ENCODE measurements around the gene ZNF618.

The ZNF618 gene

GRCh38 chr9:113898596-113898995, 22.5 kb downstream of the ZNF618 start:
- DNase-seq (no peak), ATAC-seq (ENCODE audit: insufficient read depth, low read depth) (no peak)
- TF ChIP-seq, protein P1, sequence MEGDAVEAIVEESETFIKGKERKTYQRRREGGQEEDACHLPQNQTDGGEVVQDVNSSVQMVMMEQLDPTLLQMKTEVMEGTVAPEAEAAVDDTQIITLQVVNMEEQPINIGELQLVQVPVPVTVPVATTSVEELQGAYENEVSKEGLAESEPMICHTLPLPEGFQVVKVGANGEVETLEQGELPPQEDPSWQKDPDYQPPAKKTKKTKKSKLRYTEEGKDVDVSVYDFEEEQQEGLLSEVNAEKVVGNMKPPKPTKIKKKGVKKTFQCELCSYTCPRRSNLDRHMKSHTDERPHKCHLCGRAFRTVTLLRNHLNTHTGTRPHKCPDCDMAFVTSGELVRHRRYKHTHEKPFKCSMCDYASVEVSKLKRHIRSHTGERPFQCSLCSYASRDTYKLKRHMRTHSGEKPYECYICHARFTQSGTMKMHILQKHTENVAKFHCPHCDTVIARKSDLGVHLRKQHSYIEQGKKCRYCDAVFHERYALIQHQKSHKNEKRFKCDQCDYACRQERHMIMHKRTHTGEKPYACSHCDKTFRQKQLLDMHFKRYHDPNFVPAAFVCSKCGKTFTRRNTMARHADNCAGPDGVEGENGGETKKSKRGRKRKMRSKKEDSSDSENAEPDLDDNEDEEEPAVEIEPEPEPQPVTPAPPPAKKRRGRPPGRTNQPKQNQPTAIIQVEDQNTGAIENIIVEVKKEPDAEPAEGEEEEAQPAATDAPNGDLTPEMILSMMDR (IDR thresholded peaks at IDR 0.05; ENCODE audit: borderline replicate concordance, extremely low read depth, low read length, poor library complexity, severe bottlenecking): no peak
- TF ChIP-seq EZH2 (IDR thresholded peaks at IDR 0.05; ENCODE audit: borderline replicate concordance, low read depth, low read length, severe bottlenecking): no peak
- Histone ChIP-seq H3K27me3 (ENCODE audit: insufficient read depth, low read length, poor library complexity) (no peaks in the 10 kb centered on the region), H3K27ac (ENCODE audit: low read length) (no peak overlapping the region), H3K9ac (ENCODE audit: low read depth, low read length) (no peak overlapping the region), H3K9me3 (ENCODE audit: insufficient read depth, low read length, severe bottlenecking) (no peaks in the 10 kb centered on the region), H3K4me3 (ENCODE audit: low read depth in 1 of 2, low read length in 2 of 2) (no peak overlapping the region), H2AFZ (ENCODE audit: low read depth, low read length) (no peak overlapping the region), H3K79me2 (ENCODE audit: insufficient read depth, low read length) (no peaks in the 10 kb centered on the region), H3K4me2 (ENCODE audit: insufficient read depth, low read length) (no peak overlapping the region), H3K36me3 (ENCODE audit: insufficient read depth, low read length) (no peaks in the 10 kb centered on the region), H4K20me1 (ENCODE audit: insufficient read depth, low read length) (no peaks in the 10 kb centered on the region), H3K4me1 (ENCODE audit: insufficient read depth, low read length) (no peaks in the 10 kb centered on the region)

DNA sequence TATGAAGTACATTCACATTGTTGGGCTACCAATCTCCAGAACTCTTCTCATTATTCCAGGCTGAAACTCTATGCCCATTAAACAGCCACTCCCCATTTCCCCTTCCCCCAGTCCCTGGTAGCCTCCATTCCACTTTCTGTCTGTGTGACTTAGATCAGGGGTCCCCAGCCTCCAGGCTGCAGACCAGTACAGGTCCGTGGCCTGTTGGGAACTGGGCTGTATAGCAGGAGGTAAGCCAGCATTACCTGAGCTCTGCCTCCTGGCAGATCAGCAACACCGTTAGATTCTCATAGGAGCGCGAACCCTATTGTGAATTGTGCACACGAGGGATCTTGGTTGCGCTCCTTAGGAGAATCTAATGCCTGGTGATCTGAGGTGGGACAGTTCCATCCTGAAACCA, 23.1 kb downstream of the ZNF618 start:
- TF ChIP-seq, protein P1 (IDR thresholded peaks at IDR 0.05; ENCODE audit: borderline replicate concordance, extremely low read depth, low read length, poor library complexity, severe bottlenecking): no peak
- no peak for TF ChIP-seq EZH2 (IDR thresholded peaks at IDR 0.05; ENCODE audit: borderline replicate concordance, low read depth, low read length, severe bottlenecking)
- ATAC-seq (ENCODE audit: insufficient read depth, low read depth) (no peak), DNase-seq (no peak)
- no peaks in the 10 kb centered on the region for H3K36me3 ChIP-seq (ENCODE audit: insufficient read depth, low read length)
- H3K4me3 ChIP-seq (ENCODE audit: low read depth in 1 of 2, low read length in 2 of 2): no peak overlapping the region
- no peaks in the 10 kb centered on the region for H3K79me2 ChIP-seq (ENCODE audit: insufficient read depth, low read length)
- no peaks in the 10 kb centered on the region for H4K20me1 ChIP-seq (ENCODE audit: insufficient read depth, low read length)
- no peak overlapping the region for H3K4me2 ChIP-seq (ENCODE audit: insufficient read depth, low read length)
- no peaks in the 10 kb centered on the region for H3K27me3 ChIP-seq (ENCODE audit: insufficient read depth, low read length, poor library complexity)
- H3K9me3 ChIP-seq (ENCODE audit: insufficient read depth, low read length, severe bottlenecking): no peaks in the 10 kb centered on the region
- no peak overlapping the region for H2AFZ ChIP-seq (ENCODE audit: low read depth, low read length)
- no peaks in the 10 kb centered on the region for H3K4me1 ChIP-seq (ENCODE audit: insufficient read depth, low read length)
- no peak overlapping the region for H3K27ac ChIP-seq (ENCODE audit: low read length)
- H3K9ac ChIP-seq (ENCODE audit: low read depth, low read length): no peak overlapping the region

DNA sequence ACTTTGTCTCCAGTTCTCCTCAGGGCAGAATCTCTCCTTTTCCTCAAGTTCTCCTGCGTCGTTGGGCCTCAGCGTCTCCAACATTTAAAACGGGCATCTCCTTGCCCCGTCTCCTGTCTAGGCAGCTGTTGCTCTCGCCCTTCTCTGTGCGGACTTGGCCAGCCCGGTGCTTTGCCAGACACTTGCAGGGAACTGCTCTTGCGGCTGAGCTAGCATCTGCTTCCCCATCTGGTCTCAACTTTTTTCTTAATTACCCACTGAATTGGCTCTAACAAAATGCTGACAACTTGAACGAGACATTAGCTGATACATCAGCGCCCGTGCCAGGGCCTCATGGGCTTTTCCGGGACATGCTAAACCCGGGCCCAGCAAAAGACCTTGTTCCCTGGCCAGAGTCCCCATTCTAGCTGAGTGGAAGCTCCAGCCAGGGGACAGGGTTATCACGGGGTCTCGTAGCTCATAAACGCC, 25.1 kb downstream of the ZNF618 start:
- H3K27ac ChIP-seq (ENCODE audit: low read length): no peak overlapping the region
- DNase-seq: no peak
- no peak overlapping the region for H3K4me2 ChIP-seq (ENCODE audit: insufficient read depth, low read length)
- no peaks in the 10 kb centered on the region for H3K9me3 ChIP-seq (ENCODE audit: insufficient read depth, low read length, severe bottlenecking)
- H3K4me1 ChIP-seq (ENCODE audit: insufficient read depth, low read length): no peaks in the 10 kb centered on the region
- H3K4me3 ChIP-seq (ENCODE audit: low read depth in 1 of 2, low read length in 2 of 2): no peak overlapping the region
- H2AFZ ChIP-seq (ENCODE audit: low read depth, low read length): no peak overlapping the region
- no peak overlapping the region for H3K9ac ChIP-seq (ENCODE audit: low read depth, low read length)
- no peaks in the 10 kb centered on the region for H3K36me3 ChIP-seq (ENCODE audit: insufficient read depth, low read length)
- no peak for TF ChIP-seq EZH2 (IDR thresholded peaks at IDR 0.05; ENCODE audit: borderline replicate concordance, low read depth, low read length, severe bottlenecking)
- TF ChIP-seq, protein P1 (IDR thresholded peaks at IDR 0.05; ENCODE audit: borderline replicate concordance, extremely low read depth, low read length, poor library complexity, severe bottlenecking): no peak
- no peaks in the 10 kb centered on the region for H4K20me1 ChIP-seq (ENCODE audit: insufficient read depth, low read length)
- no peaks in the 10 kb centered on the region for H3K79me2 ChIP-seq (ENCODE audit: insufficient read depth, low read length)
- no peak for ATAC-seq (ENCODE audit: insufficient read depth, low read depth)
- H3K27me3 ChIP-seq (ENCODE audit: insufficient read depth, low read length, poor library complexity): peaks cover 3% of the 10 kb centered on the region
